GM12891 (cell line): ENCODE results near the gene CTSD.

Experiments used
- DNase-seq: peaks from one replicate; pipeline ENCODE4 v3.0.0; 2011; ENCODE audit warnings: low spot score; ENCODE audit not compliant: insufficient read length
- FAIRE-seq: peaks from 2 replicates; lab custom pipeline; 2011; peaks lifted over from hg19 to GRCh38; lab: Jason Lieb, UNC
- PAX5 ChIP-seq: IDR thresholded peaks from 2 replicates; pipeline ENCODE4 v1.6.1; 2011; ENCODE audit warnings: low read length, moderate library complexity, mild to moderate bottlenecking; ENCODE audit not compliant: insufficient read depth, severe bottlenecking
- POLR2A ChIP-seq: IDR thresholded peaks from 2 replicates; pipeline ENCODE4 v1.6.1; 2011; ENCODE audit warnings: low read depth, low read length, control low read depth
- POLR2AphosphoS5 ChIP-seq: IDR thresholded peaks from 2 replicates; pipeline ENCODE4 v1.6.1; 2011; ENCODE audit warnings: low read depth, low read length, control low read depth
- POU2F2 ChIP-seq: IDR thresholded peaks from 2 replicates; pipeline ENCODE4 v1.6.1; 2011; ENCODE audit warnings: low read depth, mild to moderate bottlenecking, control low read depth, low read length, moderate library complexity
- SPI1 ChIP-seq: IDR thresholded peaks from 2 replicates; pipeline ENCODE4 v1.6.1; 2011; ENCODE audit warnings: low read depth, low read length, control low read depth
- TAF1 ChIP-seq: IDR thresholded peaks from 2 replicates; pipeline ENCODE4 v1.6.1; 2011; ENCODE audit warnings: low read depth, low read length, control low read depth

CTSD gene

GRCh38 chr11:1761110-1761856, 2.4 kb downstream of the CTSD start:
- DNase-seq (no peak), FAIRE-seq (no peak)
- no peak for TF ChIP-seq POLR2AphosphoS5
- TF ChIP-seq PAX5: no peak
- TF ChIP-seq SPI1: no peak
- TF ChIP-seq POU2F2: no peak
- TF ChIP-seq POLR2A: no peak
- TF ChIP-seq TAF1: no peak

- DNase-seq (no peak), FAIRE-seq (no peak)
- no peak for TF ChIP-seq POU2F2
- no peak for TF ChIP-seq POLR2A
- no peak for TF ChIP-seq PAX5
- no peak for TF ChIP-seq TAF1
- TF ChIP-seq POLR2AphosphoS5: no peak
Observed at GRCh38 chr11:1760351-1761109, 3.2 kb downstream of the CTSD start.

- DNase-seq (no peak), FAIRE-seq (no peak)
- no peak for TF ChIP-seq TAF1
- TF ChIP-seq SPI1: no peak
- TF ChIP-seq POLR2A: no peak
- TF ChIP-seq POLR2AphosphoS5: no peak
- TF ChIP-seq PAX5: no peak
- no peak for TF ChIP-seq POU2F2
Observed at GRCh38 chr11:1759851-1760220, 3.9 kb downstream of the CTSD start.

- no peak for FAIRE-seq
- no peak for DNase-seq
- TF ChIP-seq POU2F2: no peak
Observed at GRCh38 chr11:1759151-1759850, 4.4 kb downstream of the CTSD start.

GRCh38 chr11:1758611-1759150, 5.0 kb downstream of the CTSD start:
- DNase-seq: no peak
- TF ChIP-seq POLR2A (no peak), TAF1 (no peak), POU2F2 (no peak), POLR2AphosphoS5 (no peak), SPI1 (no peak), PAX5 (no peak)
- no peak for FAIRE-seq

GRCh38 chr11:1757861-1758610, 5.7 kb downstream of the CTSD start:
- DNase-seq: no peak
- TF ChIP-seq POLR2AphosphoS5: no peak
- no peak for TF ChIP-seq TAF1
- no peak for TF ChIP-seq SPI1
- no peak for TF ChIP-seq POLR2A
- no peak for TF ChIP-seq POU2F2
- TF ChIP-seq PAX5: no peak
- no peak for FAIRE-seq

- TF ChIP-seq POLR2A (no peak), POU2F2 (no peak), PAX5 (no peak), SPI1 (no peak), TAF1 (no peak), POLR2AphosphoS5 (no peak)
- DNase-seq: no peak
- FAIRE-seq: no peak
Observed at GRCh38 chr11:1756791-1757771, 6.6 kb downstream of the CTSD start.
